ENCODE results near the gene CDC73. TPM values are rescaled to one million over a fixed set of nuclear protein-coding genes. Genes with fewer than 3 reads are reported as not detected.
"Not testable (repeated sequence)": the region's sequence is repeated elsewhere in the genome, so short reads cannot be mapped to it uniquely, and the experiment has no call there.

CDC73 gene
- total RNA-seq, 1 donor from 2014 or later: 17.9 TPM

- ATAC-seq: no peak
Measured at GRCh38 chr1:193278968-193279367, 157.1 kb downstream of the CDC73 start.

GRCh38 chr1:193281894-193282293 is 160.1 kb downstream of the CDC73 start:
- DNase-seq (ENCODE audit: low spot score): no peak
- ATAC-seq: no peak

More at GRCh38 chr1:193278968-193279367, 157.1 kb downstream of the CDC73 start:
- DNase-seq (ENCODE audit: low spot score): no peak

GRCh38 chr1:193283016-193283415 is 161.2 kb downstream of the CDC73 start:
- DNase-seq (ENCODE audit: low spot score): no peak
- ATAC-seq: no peak

GRCh38 chr1:193284219-193284618 is 162.4 kb downstream of the CDC73 start:
- ATAC-seq: no peak
- no peak for DNase-seq (ENCODE audit: low spot score)

GRCh38 chr1:193285641-193286040 is 163.8 kb downstream of the CDC73 start:
- DNase-seq (ENCODE audit: low spot score) (no peak), ATAC-seq (no peak)

- not testable (repeated sequence) for ATAC-seq; DNase-seq (ENCODE audit: low spot score)
Measured at GRCh38 chr1:193288548-193289080, 166.8 kb downstream of the CDC73 start.

GRCh38 chr1:193293726-193294125 is 171.9 kb downstream of the CDC73 start:
- ATAC-seq: no peak
- no peak for DNase-seq (ENCODE audit: low spot score)

- DNase-seq (ENCODE audit: low spot score) (no peak), ATAC-seq (no peak)
Measured at GRCh38 chr1:193299038-193299437, 177.2 kb downstream of the CDC73 start.

- ATAC-seq (no peak), DNase-seq (ENCODE audit: low spot score) (no peak)
Measured at GRCh38 chr1:193301746-193302145, 179.9 kb downstream of the CDC73 start.

GRCh38 chr1:193303849-193304248 is 182.0 kb downstream of the CDC73 start:
- DNase-seq (ENCODE audit: low spot score) (no peak), ATAC-seq (no peak)

Other genes starting within 250 kb of the CDC73 start
- gene UCHL5, start 62.7 kb upstream of the CDC73 start, total RNA-seq: 15.2 TPM
- gene RO60, start 62.4 kb upstream of the CDC73 start, total RNA-seq: 21.4 TPM
- 13.2 TPM for gene GLRX2, start 16.6 kb upstream of the CDC73 start, total RNA-seq
- gene B3GALT2, start 64.6 kb downstream of the CDC73 start, total RNA-seq: 0.13 TPM